HepG2 (cell line): ENCODE results near the gene ME2. TPM values are rescaled to one million over a fixed set of nuclear protein-coding genes. Genes with fewer than 3 reads are reported as not detected.

Source experiments
- ATAC-seq: fragments of 200-7000 bp; cut with Tn5 transposase; 3 replicates; pipeline ENCODE4 v1.9.1; 2020; ENCODE audit warnings: mild to moderate bottlenecking, moderate library complexity
- BruUV-seq: library from RNA; stranded (reverse); fragments of 400-500 nt; replicated peaks from 2 replicates; lab custom pipeline; 2021; lab: Mats Ljungman, UMichigan
- CTCF ChIA-PET: fragments of 300-600 bp; formaldehyde crosslinking; extraction: SDS; loops from one replicate; lab custom pipeline; 2021; ENCODE audit warnings: low total read pairs, inconsistent platforms, low intra/inter-chr PET ratio; lab: Yijun Ruan, JAX
- POLR2A ChIA-PET: fragments of 350-600 bp; sonication (Branson Sonifier 250); formaldehyde crosslinking; loops from one replicate; lab custom pipeline; 2020; ENCODE audit warnings: antibody characterized with exemption, inconsistent platforms; lab: Yijun Ruan, JAX
- DNase-seq: peaks from one replicate; pipeline ENCODE4 v3.0.0-alpha.2; 2015; ENCODE audit warnings: low spot score
- FAIRE-seq: peaks from 3 replicates; lab custom pipeline; 2011; peaks lifted over from hg19 to GRCh38; lab: Jason Lieb, UNC
- H2AFZ ChIP-seq: one replicate; pipeline ENCODE4 v1.6.1; 2011; ENCODE audit warnings: low read length, inconsistent platforms
- H3K27ac ChIP-seq: fragments of 300-600 bp; 3 replicates; pipeline ENCODE4 v1.8.0; 2011; ENCODE audit warnings: mixed run types, mild to moderate bottlenecking, mixed read lengths, low read length, inconsistent platforms; ENCODE audit not compliant: insufficient read depth; ENCODE audit errors: extremely low read length
- H3K27me3 ChIP-seq, 2 experiments: fragments of 200-600 bp in 1 of 2; 2 replicates in 1 of 2; 3 replicates in 1 of 2; pipeline versions ENCODE4 v1.6.0 to v1.8.0; 2011; ENCODE audit warnings: low read length in 2 of 2, mild to moderate bottlenecking in 2 of 2, moderate library complexity in 2 of 2, inconsistent platforms in 1 of 2; ENCODE audit not compliant: insufficient read depth in 2 of 2, control insufficient read depth in 1 of 2
- H3K36me3 ChIP-seq, 2 experiments: fragments of 200-600 bp in 1 of 2; replicated peaks in 1 of 2; 2 replicates in 1 of 2; 3 replicates in 1 of 2; pipeline versions ENCODE4 v1.5.1 to v1.8.0; 2011; ENCODE audit warnings: low read length in 2 of 2, inconsistent platforms in 1 of 2; ENCODE audit not compliant: insufficient read depth in 2 of 2, control insufficient read depth in 1 of 2
- H3K4me1 ChIP-seq: 2 replicates; pipeline ENCODE4 v1.5.1; 2012; ENCODE audit warnings: low read length, inconsistent platforms; ENCODE audit not compliant: insufficient read depth
- H3K4me2 ChIP-seq: 2 replicates; pipeline ENCODE4 v1.6.0; 2011; ENCODE audit warnings: low read depth, low read length, inconsistent platforms
- H3K4me3 ChIP-seq, 3 experiments: fragments of 200-600 bp in 1 of 3; sonication (generic), shearing (Covaris generic) in 1 of 3; replicated peaks in 1 of 3; 2 replicates each; pipeline ENCODE4 v1.5.1; 2011 to 2016; ENCODE audit warnings: low read length in 3 of 3, inconsistent platforms in 2 of 3, low read depth in 2 of 3, mild to moderate bottlenecking in 2 of 3, control low read depth in 1 of 3, mixed read lengths in 1 of 3; ENCODE audit not compliant: insufficient read depth in 1 of 3
- H3K79me2 ChIP-seq: one replicate; pipeline ENCODE4 v1.6.1; 2011; ENCODE audit warnings: low read length, inconsistent platforms; ENCODE audit not compliant: insufficient read depth
- H3K9ac ChIP-seq: 2 replicates; pipeline ENCODE4 v1.6.0; 2011; ENCODE audit warnings: mild to moderate bottlenecking, low read depth, low read length, inconsistent platforms; ENCODE audit not compliant: insufficient read depth
- H3K9me3 ChIP-seq: 2 replicates; pipeline ENCODE4 v1.5.1; 2012; ENCODE audit warnings: mild to moderate bottlenecking, low read length
- H4K20me1 ChIP-seq: 2 replicates; pipeline ENCODE4 v1.6.0; 2011; ENCODE audit warnings: inconsistent platforms, mild to moderate bottlenecking, low read length, moderate library complexity; ENCODE audit not compliant: insufficient read depth
- CCAR2 ChIP-seq: fragments of 200-400 bp; formaldehyde crosslinking; optimal IDR thresholded peaks from 2 replicates; pipeline ENCODE3; 2018; ENCODE audit warnings: low read depth, mild to moderate bottlenecking, low read length, moderate library complexity
- DNMT1 ChIP-seq: sonication (generic); formaldehyde crosslinking; IDR thresholded peaks from 2 replicates; pipeline ENCODE4 v1.5.1; 2020; ENCODE audit warnings: mild to moderate bottlenecking, missing genetic modification reagents
- HNF1A ChIP-seq, 2 experiments: sonication (generic) in 1 of 2; formaldehyde crosslinking in 1 of 2; IDR thresholded peaks; 2 replicates each; pipeline versions ENCODE4 v1.4.0 to v1.6.1; 2016 to 2020; ENCODE audit warnings: borderline replicate concordance in 1 of 2, low read depth in 1 of 2, mild to moderate bottlenecking in 1 of 2, missing genetic modification reagents in 1 of 2
- HOMEZ ChIP-seq: IDR thresholded peaks from 2 replicates; pipeline ENCODE4 v1.6.1; 2016; ENCODE audit warnings: low read depth
- JUND ChIP-seq: sonication (generic); formaldehyde crosslinking; IDR thresholded peaks from 2 replicates; pipeline ENCODE4 v1.8.0; 2022; ENCODE audit warnings: mild to moderate bottlenecking, missing genetic modification reagents
- KLF13 ChIP-seq: sonication (generic); formaldehyde crosslinking; IDR thresholded peaks from 2 replicates; pipeline ENCODE4 v1.4.0; 2020; ENCODE audit warnings: mild to moderate bottlenecking, missing genetic modification reagents
- REXO4 ChIP-seq: sonication (generic); formaldehyde crosslinking; IDR thresholded peaks from 2 replicates; pipeline ENCODE4 v1.8.0; 2022; ENCODE audit warnings: missing genetic modification reagents, mild to moderate bottlenecking, borderline replicate concordance
- RFX1 ChIP-seq: fragments of 450-650 bp; IDR thresholded peaks from 2 replicates; pipeline ENCODE4 v1.6.1; 2017
- TBP ChIP-seq: sonication (generic); formaldehyde crosslinking; IDR thresholded peaks from 2 replicates; pipeline ENCODE4 v1.5.0; 2020; ENCODE audit warnings: missing genetic modification reagents
- ZNF276 ChIP-seq: sonication (generic); formaldehyde crosslinking; IDR thresholded peaks from 2 replicates; pipeline ENCODE4 v1.4.0; 2020; ENCODE audit warnings: mild to moderate bottlenecking, low read depth, missing genetic modification reagents
- ZNF678 ChIP-seq: sonication (generic); formaldehyde crosslinking; IDR thresholded peaks from 2 replicates; pipeline ENCODE4 v1.4.0; 2020; ENCODE audit warnings: mild to moderate bottlenecking, missing genetic modification reagents
- WGBS: methylation state at CpG from one replicate; pipeline ENCODE4 v1.1.6; 2017; ENCODE audit warnings: low lambda C conversion rate; 5-methylcytosine and 5-hydroxymethylcytosine counted together
- in situ Hi-C: cut with HindIII; loops from 2 replicates; pipeline ENCODE4 v1.10.0; 2017; ENCODE audit warnings: low pct_unique_long_range_greater_than_20kb; ENCODE audit not compliant: extremely low pct_ligation_motif_present
- intact Hi-C: fragments of 100-400 bp; cut with micrococcal nuclease; formaldehyde crosslinking; loops from one replicate; pipeline ENCODE4 v1.10.0; 2022; ENCODE audit not compliant: unreplicated experiment
- polyA plus RNA-seq, 8 experiments: library from polyadenylated mRNA; depleted of rRNA in 3 of 8; stranded (reverse) in 7 of 8; unstranded in 1 of 8; fragments of >200 nt; fragmentation: Illumina TruSeq in 4 of 8; extraction: Trizol in 4 of 8; gene quantifications; 2 replicates each; pipeline versions ENCODE4 v1.2.1 to v1.2.3, GENCODE V29; 2011 to 2016; ENCODE audit warnings: low read depth in 4 of 8, missing spikeins in 1 of 8, mixed read lengths in 1 of 8; ENCODE audit not compliant: insufficient read depth in 1 of 8
- total RNA-seq, 5 experiments: library from RNA; depleted of rRNA; stranded (reverse); fragments of >200 nt; fragmentation: Illumina TruSeq; extraction: Trizol; gene quantifications; 2 replicates each; pipeline ENCODE4 v1.2.3, GENCODE V29; 2016; ENCODE audit warnings: low read depth in 1 of 5
- TF ChIP-seq, protein P1 (sequence below): sonication (generic); formaldehyde crosslinking; IDR thresholded peaks from 2 replicates; pipeline ENCODE4 v1.4.0; 2020; ENCODE audit warnings: missing genetic modification reagents

The ME2 gene
- total and polyA plus RNA-seq, 2 of the 13 experiments (the other 11 are each of a cell fraction or from before 2014, with no cell fraction given): 17.3 to 20.6 TPM

DNA sequence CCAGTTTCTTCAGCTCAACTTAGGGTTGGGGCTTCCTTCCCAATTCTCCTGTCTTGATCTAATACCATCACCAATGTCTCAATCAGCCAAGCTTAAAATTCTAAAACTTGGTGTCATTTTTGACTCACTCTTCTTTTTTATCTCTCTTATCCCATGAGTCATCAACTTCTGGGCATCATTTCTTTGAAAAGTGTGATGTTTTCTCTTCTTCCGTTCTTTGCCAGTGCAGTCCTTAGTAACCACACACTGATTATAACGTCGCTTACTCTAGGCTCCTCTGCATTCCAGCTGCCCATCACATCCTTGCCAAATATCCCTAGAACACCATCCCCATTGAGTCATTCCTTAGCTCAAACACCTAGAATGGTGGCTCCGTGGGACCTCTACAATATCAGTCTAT is 31.7 kb upstream of the ME2 start (continued):
- TF ChIP-seq RFX1: no peak

DNA sequence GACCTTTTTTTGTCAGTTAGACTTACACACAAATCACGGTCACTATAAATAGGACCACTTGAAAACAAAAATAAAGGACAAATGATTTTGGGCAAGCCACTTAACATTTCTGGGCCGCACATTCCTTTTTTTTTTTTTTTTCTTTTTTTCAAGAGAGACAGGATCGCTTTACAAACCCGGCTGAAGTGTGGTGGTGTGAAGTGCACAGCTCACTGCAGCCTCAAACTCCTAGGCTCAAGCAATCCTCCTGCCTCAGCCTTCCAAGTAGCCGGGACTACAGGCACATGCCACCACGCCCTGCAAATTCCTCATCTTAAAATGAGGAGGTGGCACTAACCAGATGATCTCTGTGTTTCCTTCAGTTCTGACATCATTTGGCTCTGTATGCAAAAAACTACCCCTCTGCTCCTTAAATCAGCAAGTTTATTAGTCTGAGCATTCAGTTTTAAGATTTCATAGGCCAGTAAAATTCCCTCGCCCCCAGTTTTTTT is 30.8 kb upstream of the ME2 start:
- Histone ChIP-seq H3K4me3 (no peak overlapping the region), H3K4me2 (no peak overlapping the region), H4K20me1 (no peaks in the 10 kb centered on the region), H3K79me2 (no peaks in the 10 kb centered on the region), H3K27ac (no peak overlapping the region), H3K27me3 (no peaks in the 10 kb centered on the region), H3K4me1 (peaks cover 3% of the 10 kb centered on the region), H3K9me3 (no peaks in the 10 kb centered on the region), H3K9ac (no peak overlapping the region), H3K36me3 (no peaks in the 10 kb centered on the region), H2AFZ (no peak overlapping the region)
- BruUV-seq: no TSS peak
- intact Hi-C loops (no loop called here), in situ Hi-C loops (no loop called here)
- WGBS: 49% methylated on average over 7 of the region's 7 CpGs
- no peak for DNase-seq
- ATAC-seq: no peak
- ChIA-PET POLR2A (no interaction called here), CTCF (no interaction called here)
- no peak for FAIRE-seq
- no peak for TF ChIP-seq CCAR2
- no peak for TF ChIP-seq TBP (CRISPR knock-in tag)
- no peak for TF ChIP-seq HNF1A (IDR thresholded peaks at IDR 0.05; ENCODE audit: low read depth)
- no peak for TF ChIP-seq HNF1A (CRISPR knock-in tag; IDR thresholded peaks at IDR 0.05; ENCODE audit: borderline replicate concordance)
- no peak for TF ChIP-seq REXO4 (CRISPR knock-in tag)
- TF ChIP-seq ZNF678: no peak
- TF ChIP-seq, protein P1, sequence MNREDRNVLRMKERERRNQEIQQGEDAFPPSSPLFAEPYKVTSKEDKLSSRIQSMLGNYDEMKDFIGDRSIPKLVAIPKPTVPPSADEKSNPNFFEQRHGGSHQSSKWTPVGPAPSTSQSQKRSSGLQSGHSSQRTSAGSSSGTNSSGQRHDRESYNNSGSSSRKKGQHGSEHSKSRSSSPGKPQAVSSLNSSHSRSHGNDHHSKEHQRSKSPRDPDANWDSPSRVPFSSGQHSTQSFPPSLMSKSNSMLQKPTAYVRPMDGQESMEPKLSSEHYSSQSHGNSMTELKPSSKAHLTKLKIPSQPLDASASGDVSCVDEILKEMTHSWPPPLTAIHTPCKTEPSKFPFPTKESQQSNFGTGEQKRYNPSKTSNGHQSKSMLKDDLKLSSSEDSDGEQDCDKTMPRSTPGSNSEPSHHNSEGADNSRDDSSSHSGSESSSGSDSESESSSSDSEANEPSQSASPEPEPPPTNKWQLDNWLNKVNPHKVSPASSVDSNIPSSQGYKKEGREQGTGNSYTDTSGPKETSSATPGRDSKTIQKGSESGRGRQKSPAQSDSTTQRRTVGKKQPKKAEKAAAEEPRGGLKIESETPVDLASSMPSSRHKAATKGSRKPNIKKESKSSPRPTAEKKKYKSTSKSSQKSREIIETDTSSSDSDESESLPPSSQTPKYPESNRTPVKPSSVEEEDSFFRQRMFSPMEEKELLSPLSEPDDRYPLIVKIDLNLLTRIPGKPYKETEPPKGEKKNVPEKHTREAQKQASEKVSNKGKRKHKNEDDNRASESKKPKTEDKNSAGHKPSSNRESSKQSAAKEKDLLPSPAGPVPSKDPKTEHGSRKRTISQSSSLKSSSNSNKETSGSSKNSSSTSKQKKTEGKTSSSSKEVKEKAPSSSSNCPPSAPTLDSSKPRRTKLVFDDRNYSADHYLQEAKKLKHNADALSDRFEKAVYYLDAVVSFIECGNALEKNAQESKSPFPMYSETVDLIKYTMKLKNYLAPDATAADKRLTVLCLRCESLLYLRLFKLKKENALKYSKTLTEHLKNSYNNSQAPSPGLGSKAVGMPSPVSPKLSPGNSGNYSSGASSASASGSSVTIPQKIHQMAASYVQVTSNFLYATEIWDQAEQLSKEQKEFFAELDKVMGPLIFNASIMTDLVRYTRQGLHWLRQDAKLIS (CRISPR knock-in tag): no peak
- TF ChIP-seq ZNF276: no peak
- no peak for TF ChIP-seq KLF13 (CRISPR knock-in tag)
- TF ChIP-seq JUND (CRISPR knock-in tag): no peak
- TF ChIP-seq DNMT1: no peak
- TF ChIP-seq HOMEZ (CRISPR knock-in tag): no peak
